H54 (cell line): ENCODE measurements around the gene CHMP2A.
A peak's percentile ranks its signal among the peaks of the same experiment; 100 is the strongest.

ENCODE experiments used
- DNase-seq: peaks from one replicate; pipeline ENCODE4 v3.0.0; 2011; ENCODE audit warnings: low spot score, mixed read lengths; ENCODE audit not compliant: insufficient read length
- FAIRE-seq: peaks from 3 replicates; lab custom pipeline; 2011; peaks lifted over from hg19 to GRCh38; lab: Jason Lieb, UNC
- POLR2A ChIP-seq: IDR thresholded peaks from 2 replicates; pipeline ENCODE4 v1.6.1; 2011; ENCODE audit warnings: low read depth, mild to moderate bottlenecking, low read length

CHMP2A gene

DNA sequence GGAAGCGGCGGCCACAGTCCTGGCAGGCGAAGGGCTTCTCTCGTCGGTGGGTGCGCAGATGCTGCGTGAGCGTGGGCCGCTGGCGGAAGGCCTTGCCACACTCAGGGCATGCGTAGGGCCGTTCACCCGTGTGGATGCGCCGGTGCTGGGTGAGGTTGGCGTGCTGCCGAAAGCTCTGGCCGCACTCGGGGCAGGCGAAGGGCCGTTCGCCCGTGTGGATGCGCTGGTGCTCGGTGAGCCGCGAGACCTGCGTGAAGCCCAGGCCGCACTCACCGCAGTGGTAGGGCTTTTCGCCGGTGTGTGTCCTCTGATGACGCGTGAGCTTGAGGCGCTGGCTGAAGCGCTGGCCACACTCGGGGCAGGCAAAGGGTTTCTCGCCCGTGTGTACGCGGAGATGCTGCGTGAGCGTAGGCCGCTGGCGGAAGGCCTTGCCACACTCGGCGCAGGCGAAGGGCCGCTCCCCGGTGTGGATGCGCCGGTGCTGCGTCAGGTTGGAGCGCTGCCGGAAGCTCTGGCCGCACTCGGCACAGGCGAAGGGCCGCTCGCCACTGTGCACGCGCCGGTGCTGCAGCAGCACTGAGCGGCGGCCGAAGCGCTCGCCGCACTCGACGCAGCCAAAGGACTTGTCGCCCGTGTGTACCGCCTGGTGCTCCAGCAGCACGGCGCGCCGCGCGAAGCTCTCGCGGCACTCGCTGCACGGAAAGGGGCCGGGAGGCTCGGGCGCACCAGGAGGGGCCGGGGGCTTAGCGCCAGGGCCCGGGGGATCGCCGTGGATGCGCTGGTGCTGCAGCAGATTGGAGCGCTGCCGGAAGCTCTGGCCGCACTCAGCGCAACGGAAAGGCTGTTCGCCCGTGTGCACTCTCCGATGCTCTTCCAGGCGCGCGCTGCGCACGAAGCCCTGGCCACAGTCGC, 7.5 kb upstream of the CHMP2A start:
- DNase-seq: no peak
- TF ChIP-seq POLR2A: peak; percentile 16; the same call in 1 of the 2 replicates
- FAIRE-seq: no peak

DNA sequence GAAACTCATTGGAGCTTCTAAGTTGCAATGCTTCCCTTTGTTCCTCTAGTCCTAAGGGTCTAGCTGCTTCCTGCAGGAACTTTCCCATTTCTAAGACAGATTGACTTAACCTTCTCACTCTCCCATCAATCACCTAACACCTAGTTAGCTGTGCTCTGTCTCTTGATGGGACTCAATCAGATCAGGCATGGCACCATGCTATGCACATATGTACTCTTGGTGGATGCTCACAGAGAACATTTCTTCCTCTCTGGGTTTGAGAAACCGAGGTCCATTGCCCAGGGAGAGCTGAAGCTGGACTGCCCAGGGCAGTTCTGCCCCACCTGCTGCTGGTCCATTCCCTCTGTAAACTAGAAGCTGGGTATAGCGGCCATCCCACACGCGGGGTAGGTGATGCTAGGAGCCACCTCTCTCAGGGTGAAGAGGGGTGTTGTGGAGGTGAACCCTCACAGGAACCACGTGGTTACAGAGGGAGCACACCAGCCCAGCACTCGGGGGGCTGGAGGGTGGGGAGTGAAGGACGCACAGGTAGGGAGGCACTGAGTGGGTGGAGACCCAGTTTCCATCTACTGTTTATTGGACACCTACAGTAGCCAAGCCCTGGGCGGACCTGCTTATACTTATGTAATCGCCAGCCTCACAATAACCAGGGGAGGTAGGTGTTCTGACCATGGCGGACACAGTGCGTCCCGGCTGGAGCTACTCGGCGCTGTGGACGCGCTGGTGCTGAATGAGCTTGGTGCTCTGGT, 6.6 kb upstream of the CHMP2A start:
- DNase-seq (no peak), FAIRE-seq (no peak)
- TF ChIP-seq POLR2A: no peak

DNA sequence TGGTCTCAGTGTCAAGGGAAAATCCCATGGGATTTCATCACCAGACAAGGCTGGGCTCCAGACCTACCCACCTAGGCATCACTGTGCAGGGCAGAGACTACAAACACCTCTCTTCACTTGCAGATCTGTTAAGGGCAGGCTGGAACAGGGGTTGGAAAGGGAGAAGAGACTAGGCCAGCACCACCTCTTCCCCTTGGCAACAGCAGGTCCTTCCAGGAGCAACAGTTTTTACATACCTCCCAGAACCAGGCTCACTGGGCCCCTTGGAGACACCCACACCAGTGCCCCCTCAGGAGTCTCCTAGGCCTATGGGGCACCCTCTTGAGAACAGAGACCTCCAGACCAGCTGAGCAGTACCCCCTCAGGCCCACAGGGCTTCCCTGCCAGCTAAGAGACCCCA, 6.0 kb upstream of the CHMP2A start:
- no peak for TF ChIP-seq POLR2A
- FAIRE-seq (no peak), DNase-seq (no peak)

DNA sequence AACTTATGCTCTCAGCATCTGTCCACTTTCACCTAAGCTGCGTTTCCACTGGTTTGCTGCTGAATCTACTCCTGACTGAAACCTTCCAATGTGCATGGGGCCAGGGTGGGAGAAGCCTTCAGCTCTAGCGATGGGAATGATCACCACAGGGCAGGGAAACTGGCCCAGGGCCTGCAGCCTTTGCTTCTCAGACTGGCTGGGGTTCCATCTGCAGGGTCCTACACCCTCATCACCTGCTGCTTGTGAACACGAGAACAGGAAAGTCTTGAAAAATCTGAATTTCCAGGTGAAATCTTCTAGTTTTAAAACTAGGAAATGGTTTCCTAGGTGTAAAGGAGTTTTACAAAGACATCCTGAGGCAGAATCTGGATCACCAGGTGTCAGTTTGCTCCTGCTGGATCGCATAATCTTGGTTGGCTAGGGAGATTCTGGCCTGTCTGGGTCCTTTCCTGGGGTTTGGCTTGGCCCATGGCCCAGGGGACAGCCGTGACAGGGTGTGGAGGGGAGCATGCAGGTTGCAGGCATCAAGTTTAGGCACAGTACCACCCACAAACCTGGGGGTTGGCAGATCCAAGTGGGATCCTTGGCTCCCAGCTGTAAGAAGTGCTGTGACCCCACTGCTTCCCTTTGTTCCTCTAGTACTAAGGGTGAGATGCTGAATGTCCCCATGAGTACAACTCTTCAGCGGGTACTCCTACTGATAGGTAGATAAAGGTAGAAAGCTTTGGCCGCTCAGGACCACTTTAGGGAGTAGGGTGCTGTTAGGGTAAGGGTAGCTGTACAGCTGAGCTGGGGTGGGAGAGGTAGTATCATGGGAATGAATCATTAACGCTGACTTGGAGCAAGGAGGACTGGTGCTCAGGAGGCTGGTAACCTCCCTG, 5.3 kb upstream of the CHMP2A start:
- DNase-seq: no peak
- TF ChIP-seq POLR2A: no peak
- FAIRE-seq: no peak

DNA sequence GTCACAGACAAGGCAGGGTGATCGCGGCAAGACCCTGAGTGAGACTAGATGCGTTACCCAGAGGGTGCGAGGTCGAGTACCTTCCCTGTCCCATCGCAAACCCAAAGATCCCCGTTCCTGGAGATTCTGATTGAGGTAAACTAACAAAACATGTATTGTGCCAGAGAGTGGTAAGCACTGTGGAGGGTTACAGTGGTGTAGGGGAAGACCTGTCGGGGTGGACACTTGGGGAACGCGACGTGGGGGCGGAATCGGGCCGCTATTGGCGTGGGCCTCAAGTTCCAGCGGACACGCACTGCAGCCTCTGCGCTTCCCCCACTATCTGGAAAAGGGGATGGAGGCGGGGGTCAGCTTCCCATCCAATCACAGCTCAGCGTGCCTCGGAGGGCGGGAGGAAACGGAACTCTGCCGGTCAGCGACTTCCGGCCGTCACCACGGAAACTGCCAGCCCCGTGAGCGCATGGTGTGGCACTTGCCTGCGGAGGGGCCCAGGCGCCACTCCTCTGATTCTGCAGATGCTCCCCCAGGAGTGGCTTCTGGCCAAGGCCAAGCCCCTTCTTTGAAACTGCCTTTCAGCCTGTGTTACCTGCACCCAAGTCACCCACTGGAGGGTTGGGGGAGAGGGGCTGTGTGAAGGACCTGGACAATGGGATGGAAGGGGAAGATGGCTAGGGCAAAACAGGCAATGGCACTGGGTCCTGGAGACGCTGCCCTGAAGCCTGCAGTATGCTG, 4.5 kb upstream of the CHMP2A start:
- DNase-seq (peak; percentile 100), FAIRE-seq (no peak)
- peak; percentile 78 for TF ChIP-seq POLR2A

DNA sequence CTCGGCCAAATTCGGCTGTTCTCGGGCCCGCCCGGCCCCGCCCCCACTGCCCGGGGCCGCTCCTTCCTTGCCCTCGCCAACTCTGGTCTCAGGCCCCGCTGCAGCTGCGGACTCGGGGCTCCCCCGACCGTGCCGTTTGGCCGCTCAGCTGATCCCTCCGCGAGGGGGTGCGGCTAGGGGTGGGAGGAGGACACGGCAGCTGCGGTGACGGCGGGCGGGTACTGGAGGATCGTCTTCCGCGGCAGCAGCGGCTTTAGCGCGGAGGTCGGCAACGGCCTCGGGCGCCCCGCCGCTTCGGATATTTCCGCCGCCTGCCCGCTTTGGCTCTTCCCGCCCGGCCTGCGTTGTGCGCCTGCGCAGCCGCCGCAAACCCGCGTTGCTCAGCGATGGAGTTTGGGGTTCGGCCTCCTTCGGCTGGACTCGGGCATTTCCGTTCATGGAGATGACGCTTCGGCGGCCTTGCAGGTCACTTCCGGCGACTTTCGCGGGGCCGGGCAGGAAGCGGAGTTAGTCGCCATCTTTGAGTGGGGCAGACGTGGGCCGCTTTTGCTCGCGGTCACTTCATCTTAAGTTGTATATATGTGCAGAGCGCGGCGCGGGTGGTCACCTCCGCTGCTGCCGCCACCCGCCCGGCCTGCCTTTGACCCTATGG, 3.8 kb upstream of the CHMP2A start:
- DNase-seq (peak; percentile 97), FAIRE-seq (no peak)
- peak; percentile 75 for TF ChIP-seq POLR2A

DNA sequence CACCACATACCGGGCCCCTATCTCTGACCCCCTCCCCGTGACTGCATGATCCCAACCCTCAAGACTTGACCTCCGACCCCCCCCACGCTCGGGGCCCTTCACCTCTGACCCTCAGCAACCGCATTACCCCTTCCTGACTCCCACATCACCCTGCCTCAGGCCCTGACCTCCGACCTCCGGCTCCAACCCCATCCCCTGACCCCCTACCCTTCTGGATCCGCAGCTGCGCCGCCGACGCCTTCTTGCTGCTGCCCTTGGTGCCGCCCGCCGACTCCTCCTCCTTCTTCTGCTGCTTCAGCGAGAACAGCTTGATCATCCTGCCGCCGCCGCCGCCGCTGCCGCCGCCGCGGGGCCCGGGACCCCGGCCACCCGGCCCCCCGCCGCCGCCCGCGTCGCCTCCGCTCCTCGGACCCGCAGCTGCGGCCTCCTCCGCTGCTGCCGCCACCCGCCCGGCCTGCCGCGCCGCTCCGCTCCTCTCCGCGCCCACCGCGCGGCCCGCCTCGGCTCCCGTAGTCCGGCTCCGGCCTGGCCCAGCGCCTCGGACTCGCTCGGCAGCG, 3.2 kb upstream of the CHMP2A start, which contains the start of gene UBE2M:
Gene UBE2M, minus strand, starts transcription at position 546 of the 557 bp plus-strand sequence. Its CDS starts 230 bp downstream, at position 316.
- DNase-seq: no peak
- no peak for TF ChIP-seq POLR2A
- no peak for FAIRE-seq

DNA sequence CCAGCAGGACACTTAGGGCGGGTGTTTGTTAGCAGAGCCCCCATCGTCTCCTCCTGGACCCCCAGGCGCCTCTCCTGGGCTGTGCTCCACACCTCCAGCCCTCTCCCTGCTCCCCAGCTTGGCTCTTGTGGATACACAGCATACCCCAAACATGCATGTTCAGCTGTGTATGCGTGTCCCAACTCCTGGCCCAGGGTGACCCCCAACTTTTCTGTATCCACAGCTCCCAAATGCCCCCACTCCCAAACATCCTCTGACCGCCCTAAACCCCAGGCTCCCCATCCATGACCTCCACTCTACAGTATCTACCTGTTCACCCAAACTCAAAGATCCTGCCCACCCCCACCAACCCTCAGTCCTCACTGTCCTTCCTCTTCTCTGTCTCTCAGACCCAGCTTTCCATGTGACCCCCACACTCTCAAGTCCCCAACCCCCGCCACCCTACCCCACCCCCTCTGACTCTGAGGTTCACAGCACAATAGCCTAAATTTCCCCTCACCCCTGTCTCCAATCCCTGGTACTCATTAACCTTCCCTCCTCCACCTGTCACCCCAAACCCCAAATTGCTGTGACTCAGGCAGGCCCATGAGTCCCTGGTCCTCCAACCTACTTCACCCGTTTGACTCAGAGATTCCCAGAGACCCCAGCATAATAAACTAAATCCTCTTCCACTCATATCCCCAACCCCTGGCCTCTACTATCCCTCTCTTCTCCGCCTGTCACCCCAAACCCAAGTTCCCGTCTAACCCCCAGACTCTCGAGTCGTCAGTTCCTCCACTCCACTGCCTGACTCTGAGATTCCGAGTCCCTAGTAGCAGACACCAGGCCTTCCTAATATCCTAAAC, 2.5 kb upstream of the CHMP2A start:
- no peak for FAIRE-seq
- DNase-seq: no peak
- no peak for TF ChIP-seq POLR2A

DNA sequence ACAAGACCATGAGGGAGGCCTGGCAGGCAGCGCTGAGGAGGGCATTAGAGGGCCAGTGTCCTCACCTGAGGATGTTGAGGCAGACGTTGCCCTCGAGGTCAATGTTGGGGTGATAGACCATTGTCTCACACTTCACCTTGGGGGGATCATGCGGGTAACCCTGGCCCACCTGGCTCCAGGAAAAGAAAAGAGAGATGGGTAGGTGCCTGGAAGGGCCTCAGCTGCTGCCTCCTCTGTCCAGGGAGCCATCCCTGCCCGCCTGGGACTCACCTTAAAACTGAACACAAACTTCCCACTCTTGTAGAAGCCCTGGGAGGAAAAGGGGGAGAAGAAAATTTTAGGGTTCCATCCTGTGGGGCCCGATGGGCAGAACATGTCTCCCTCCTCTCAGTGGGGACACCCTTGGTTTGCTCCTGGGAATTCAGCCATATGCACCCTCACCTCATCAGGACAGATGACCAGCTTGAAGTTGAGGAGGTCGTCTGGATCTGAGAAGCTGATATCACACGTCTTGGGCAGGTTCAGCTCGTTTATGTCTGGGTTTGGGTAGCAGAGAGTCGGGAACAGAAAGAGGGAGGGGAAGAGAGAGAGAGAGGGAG, 1.8 kb upstream of the CHMP2A start:
- FAIRE-seq (no peak), DNase-seq (no peak)
- no peak for TF ChIP-seq POLR2A

DNA sequence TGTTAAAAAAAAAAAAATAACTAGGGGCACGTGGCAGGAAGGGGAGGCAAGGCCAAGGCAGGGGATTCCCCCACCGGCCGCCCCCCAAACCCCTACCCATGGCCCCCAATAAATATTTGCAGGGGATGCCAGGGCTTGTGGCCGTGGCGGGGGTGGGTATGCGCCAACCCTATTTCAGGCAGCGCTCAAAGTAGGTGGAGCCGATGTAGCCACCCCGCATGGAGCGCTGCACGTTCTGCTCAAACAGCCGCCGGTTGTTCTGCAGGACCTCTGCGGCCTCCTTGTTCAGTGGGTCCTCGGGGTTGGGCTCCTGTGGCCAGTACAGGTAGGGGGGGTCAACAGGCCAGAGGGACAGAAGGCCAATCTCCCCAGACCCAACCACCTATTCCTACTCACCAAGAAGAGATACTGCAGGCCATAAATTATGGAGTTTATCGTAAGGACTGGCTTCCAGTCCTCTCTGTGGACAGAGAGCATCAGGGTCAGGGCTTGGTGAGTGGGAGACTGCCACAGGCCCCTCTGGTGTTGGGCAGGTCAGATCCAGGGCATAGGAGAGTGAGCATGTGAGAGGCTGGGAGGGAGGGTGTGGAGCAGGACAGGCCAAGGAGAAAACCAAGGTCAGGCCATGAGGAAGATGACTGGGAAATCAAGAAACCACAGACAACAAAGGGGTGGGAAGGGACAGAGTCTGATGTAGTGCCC, 1.2 kb upstream of the CHMP2A start:
- FAIRE-seq (no peak), DNase-seq (no peak)
- TF ChIP-seq POLR2A: no peak
